Erythroblast (primary cell): ENCODE results near the gene TCP11.

Source experiments
- GATA1 ChIP-seq: IDR thresholded peaks from 2 replicates; pipeline ENCODE4 v1.6.1; 2011; ENCODE audit warnings: low read depth, mild to moderate bottlenecking, control low read depth, low read length, moderate library complexity
- POLR2A ChIP-seq: IDR thresholded peaks from 2 replicates; pipeline ENCODE4 v1.6.1; 2011; ENCODE audit warnings: mild to moderate bottlenecking, low read length

- TF ChIP-seq POLR2A, result no peak
- TF ChIP-seq GATA1, result no peak
These were observed 52.6 kb downstream of the TCP11 start for GRCh38 chr6:35088281-35089215.
